Astrocyte of the cerebellum (primary cell): ENCODE results near the gene ECE2.

ENCODE experiments used
- DNase-seq: peaks from one replicate; pipeline ENCODE4 v3.0.0-alpha.2; 2011; ENCODE audit warnings: low read depth
- H3K4me3 ChIP-seq: 2 replicates; pipeline ENCODE4 v1.5.1; 2011; ENCODE audit warnings: mild to moderate bottlenecking, low read depth, low read length, moderate library complexity
- CTCF ChIP-seq: IDR thresholded peaks from 2 replicates; pipeline ENCODE4 v1.5.1; 2012; ENCODE audit warnings: low read length, low read depth, moderate library complexity, mild to moderate bottlenecking; ENCODE audit errors: missing control alignments
- in situ Hi-C: cut with HindIII; loops from 2 replicates; pipeline ENCODE4 v1.10.0; 2017; ENCODE audit warnings: low sequenced_read_pairs

ECE2 gene

DNA sequence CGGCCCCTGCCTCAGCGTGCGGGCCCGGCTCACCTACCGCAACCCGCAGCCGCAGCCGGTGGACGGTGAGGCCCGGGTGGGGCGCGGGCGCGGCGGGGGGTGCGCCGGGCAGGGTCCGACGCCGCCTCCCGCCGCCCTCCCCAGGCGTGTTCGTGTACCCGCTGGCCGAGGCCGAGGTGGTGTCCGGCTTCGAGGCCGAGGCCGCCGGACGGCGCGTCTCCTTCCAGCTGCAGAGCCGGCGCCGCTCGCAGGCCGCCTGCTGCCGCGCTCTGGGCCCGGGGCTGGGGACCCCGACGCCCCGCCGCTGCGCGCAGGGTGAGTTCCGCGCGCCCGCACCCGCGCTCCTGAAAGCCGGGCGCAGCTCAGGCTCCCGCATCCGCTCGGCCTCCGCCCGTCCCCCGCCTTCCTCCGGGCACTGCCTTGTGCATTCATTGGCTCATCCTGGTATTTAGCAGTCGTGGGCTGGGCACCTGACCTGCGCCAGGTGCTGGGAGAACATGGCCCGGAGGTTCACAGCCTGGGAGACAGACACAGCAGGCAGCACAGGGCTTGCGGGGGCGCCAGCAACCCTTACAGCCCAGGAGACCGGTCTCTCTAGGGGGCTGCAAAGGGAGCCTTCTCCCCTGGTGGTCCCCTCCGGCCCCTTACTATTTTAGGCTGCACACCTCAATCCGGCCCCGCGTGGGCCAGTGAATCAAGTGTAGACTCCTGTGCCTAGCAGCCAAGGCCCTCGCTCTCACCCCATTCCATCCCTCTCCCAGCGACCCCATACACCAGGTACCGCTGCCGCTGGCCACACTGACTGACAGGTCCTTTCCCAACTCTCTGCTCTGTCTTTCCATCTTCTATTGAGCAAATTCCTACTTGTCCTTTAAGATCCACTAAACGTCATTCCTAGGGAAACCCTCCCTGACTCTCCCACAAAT lies 45.0 kb upstream of the ECE2 start:
- DNase-seq = no peak
- TF ChIP-seq CTCF = no peak
- in situ Hi-C loops = loop anchor here (25.0 kb wide), 1 partner anchor 344 kb away; the partner anchor contains the start of gene PARL
- no peak overlapping the region for H3K4me3 ChIP-seq

GRCh38 chr3:184231671-184232070 lies 44.2 kb upstream of the ECE2 start:
- no peak for TF ChIP-seq CTCF
- in situ Hi-C loops = loop anchor here (25.0 kb wide), 1 partner anchor 344 kb away; the partner anchor contains the start of gene PARL
- no peak for DNase-seq
- no peak overlapping the region for H3K4me3 ChIP-seq

- no peak for DNase-seq
- H3K4me3 ChIP-seq = no peak overlapping the region
- no peak for TF ChIP-seq CTCF
- in situ Hi-C loops = loop anchor here (25.0 kb wide), 1 partner anchor 346 kb away; the partner anchor contains the start of gene PARL
Measured at GRCh38 chr3:184233127-184233843, 42.5 kb upstream of the ECE2 start.

DNA sequence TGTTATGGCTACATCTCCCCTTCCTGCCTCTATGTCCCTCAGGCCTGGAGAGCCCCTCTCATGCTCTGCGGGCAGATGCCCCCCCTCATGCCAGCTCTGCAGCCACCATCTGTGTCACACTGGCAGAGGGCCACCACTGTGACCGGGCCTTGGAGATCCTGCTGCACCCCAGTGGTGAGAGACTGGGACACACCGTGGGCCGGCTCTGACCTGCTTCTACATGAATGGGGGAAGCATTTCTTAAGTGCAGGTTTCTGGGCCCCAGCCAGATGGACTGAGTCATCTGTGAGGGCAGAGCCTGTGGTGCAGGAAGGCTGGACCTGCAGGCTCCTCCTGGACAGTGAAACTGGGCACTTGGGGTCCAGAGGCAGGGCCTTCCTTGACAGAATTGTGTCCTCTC lies 41.6 kb upstream of the ECE2 start:
- H3K4me3 ChIP-seq = no peak overlapping the region
- peak; percentile 62 for DNase-seq
- no peak for TF ChIP-seq CTCF
- in situ Hi-C loops = loop anchor here (25.0 kb wide), 1 partner anchor 347 kb away; the partner anchor contains the start of gene PARL

DNA sequence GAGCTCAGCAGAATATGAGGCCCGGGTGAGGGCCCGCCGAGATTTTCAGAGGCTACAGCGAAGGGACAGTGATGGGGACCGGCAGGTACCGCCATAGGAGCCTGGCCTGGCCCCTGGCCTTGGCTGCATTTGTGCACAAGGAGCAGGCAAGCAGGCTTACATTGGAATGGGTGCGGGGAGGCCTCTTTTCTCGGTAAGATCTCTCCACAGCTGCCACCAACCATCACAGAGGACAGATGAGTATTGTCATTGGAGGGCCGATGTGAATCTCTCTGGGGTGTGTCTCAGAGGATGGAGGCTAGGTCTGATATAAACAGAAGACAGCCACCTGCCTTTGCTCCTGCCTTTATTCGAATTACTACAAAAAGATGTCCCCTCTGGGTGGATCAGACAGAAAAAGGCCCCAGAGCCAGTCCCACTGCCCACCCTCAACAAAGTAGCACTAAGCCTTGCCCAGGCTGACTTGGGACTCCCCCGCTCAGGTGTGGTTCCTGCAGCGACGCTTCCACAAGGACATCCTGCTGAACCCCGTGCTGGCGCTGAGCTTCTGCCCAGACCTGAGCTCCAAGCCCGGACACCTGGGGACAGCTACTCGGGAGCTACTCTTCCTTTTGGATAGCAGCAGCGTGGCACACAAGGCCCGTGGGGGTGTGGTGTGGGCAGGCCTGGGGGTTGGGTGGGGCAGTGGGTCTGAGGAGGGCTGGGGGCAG lies 41.0 kb upstream of the ECE2 start:
- H3K4me3 ChIP-seq = no peak overlapping the region
- in situ Hi-C loops = loop anchor here (25.0 kb wide), 1 partner anchor 348 kb away; the partner anchor contains the start of gene PARL
- no peak for TF ChIP-seq CTCF
- no peak for DNase-seq
